ENCODE results near the gene RNF157.

GRCh38 chr17:76213491-76213890 is 26.8 kb downstream of the RNF157 start:
- TF ChIP-seq CTCF (conservative IDR thresholded peaks at IDR 0.05), result no peak
- no peak for TF ChIP-seq ZFX (IDR thresholded peaks at IDR 0.05)
